22Rv1 (cell line): Measurements from ENCODE around the gene CD34.

Experiments used
- H3K27ac ChIP-seq: fragments of 450-650 bp; 2 replicates; pipeline ENCODE4 v1.5.1; 2017
- ZFX ChIP-seq: fragments of 450-650 bp; IDR thresholded peaks from 2 replicates; pipeline ENCODE4 v1.6.1; 2017; ENCODE audit warnings: antibody characterized with exemption, borderline replicate concordance
- TF ChIP-seq, protein P1 (sequence below): fragments of 450-650 bp; IDR thresholded peaks from 2 replicates; pipeline ENCODE4 v1.5.1; 2017; ENCODE audit warnings: mild to moderate bottlenecking

CD34 gene

DNA sequence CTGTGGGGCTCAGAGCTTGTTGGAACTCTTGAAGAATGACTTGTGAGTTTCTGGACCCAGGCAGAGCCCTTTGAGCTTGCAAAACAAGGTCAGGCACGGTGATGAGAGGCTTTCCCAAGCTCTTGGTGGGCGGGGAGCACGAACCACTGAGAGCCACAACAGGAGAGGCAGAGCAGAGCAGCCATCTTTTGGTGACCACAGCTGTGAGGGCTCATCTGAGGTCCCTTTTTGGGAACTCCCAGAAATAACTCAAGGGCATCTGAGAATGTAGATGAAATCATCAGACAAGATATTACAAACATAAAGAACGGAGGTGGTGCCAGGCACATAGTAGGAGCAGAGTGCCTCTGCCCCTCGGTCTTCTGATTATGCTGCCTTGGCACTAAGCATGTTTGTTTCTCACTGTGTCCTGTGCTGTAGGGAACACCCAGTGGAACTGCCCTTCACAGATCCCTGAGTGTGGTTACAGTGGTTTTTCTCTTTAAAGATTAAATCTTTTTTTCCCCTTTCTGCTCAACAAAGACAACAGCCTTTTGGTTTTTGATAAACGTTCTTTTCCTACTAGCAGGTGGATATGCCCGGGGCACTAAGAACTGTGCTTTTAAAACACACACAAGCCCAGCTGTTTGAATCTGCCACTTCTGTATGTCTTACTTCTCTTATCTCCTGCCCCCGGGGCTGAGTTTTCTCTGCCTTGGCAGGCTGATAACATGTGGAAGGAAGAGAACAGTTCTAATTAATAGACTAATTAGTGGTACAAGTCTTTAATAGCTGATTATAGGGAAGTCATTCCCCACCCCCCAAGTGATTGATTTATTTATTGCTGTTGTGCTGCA lies 37.7 kb downstream of the CD34 start:
- no peak overlapping the region for H3K27ac ChIP-seq
- TF ChIP-seq, protein P1, sequence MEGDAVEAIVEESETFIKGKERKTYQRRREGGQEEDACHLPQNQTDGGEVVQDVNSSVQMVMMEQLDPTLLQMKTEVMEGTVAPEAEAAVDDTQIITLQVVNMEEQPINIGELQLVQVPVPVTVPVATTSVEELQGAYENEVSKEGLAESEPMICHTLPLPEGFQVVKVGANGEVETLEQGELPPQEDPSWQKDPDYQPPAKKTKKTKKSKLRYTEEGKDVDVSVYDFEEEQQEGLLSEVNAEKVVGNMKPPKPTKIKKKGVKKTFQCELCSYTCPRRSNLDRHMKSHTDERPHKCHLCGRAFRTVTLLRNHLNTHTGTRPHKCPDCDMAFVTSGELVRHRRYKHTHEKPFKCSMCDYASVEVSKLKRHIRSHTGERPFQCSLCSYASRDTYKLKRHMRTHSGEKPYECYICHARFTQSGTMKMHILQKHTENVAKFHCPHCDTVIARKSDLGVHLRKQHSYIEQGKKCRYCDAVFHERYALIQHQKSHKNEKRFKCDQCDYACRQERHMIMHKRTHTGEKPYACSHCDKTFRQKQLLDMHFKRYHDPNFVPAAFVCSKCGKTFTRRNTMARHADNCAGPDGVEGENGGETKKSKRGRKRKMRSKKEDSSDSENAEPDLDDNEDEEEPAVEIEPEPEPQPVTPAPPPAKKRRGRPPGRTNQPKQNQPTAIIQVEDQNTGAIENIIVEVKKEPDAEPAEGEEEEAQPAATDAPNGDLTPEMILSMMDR: no peak
- no peak for TF ChIP-seq ZFX

- H3K27ac ChIP-seq: no peak overlapping the region
These were observed 38.3 kb downstream of the CD34 start for GRCh38 chr1:207872621-207873020.

DNA sequence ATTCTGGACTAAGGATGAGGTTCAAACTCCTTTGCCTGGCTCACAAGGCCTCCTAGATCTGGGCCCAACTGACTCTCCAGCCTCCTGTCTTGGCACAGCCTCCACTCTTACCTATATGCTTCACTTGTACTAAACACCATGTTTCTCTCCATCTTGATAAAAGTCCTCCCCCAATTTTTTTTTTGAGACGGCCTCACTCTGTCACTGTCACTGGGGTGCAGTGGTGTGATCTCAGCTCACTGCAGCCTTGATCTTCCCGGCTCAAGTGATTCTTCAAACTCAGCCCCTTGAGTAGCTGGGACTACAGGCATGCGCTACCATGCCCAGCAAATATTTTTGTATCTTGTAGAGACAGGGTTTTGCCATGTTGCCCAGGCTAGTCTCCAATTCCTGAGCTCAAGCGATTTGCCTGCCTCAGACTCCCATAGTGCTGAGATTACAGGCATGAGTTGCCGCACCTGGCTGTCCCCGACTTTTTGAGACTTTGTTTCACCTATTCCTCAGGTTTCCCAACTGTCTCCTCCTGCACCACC lies 39.7 kb downstream of the CD34 start:
- TF ChIP-seq, protein P1: no peak
- no peak for TF ChIP-seq ZFX
- H3K27ac ChIP-seq: no peak overlapping the region

More at GRCh38 chr1:207872621-207873020, 38.3 kb downstream of the CD34 start:
- TF ChIP-seq ZFX: no peak
- TF ChIP-seq, protein P1: no peak

DNA sequence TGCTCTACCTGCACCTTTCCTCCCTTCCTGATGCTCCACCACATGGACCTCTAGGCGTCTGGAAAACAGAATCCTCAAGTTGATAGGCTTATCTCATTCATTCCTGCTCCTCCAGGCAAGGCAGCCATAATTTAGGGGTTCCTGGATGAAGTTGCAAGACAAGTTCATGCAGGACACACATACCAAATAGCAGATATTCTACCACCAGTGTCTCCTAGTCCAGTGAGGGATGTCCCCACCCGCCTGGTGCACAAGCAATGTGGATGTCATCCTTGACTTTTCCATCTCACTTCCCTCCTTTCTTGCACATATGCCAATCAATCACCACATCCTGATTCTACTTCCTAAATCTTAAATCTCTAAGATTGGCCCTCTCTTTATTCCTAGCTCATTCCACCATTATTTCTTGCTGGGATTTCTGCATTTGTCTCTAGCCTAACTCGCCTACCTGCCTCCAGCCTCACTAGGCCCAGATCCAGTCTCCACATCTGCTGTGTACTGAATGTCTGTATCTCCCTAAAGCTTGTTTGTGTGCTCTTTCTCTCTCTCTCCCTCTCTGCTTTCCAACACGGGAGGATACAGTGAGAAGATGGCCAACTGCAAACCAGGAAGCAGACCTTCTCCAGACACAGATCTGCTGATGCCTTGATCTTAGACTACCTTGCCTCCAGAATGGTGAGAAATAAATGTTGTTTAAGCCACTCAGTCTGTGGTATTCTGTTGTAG lies 40.5 kb downstream of the CD34 start:
- H3K27ac ChIP-seq: no peak overlapping the region
- TF ChIP-seq ZFX: no peak
- TF ChIP-seq, protein P1: no peak

DNA sequence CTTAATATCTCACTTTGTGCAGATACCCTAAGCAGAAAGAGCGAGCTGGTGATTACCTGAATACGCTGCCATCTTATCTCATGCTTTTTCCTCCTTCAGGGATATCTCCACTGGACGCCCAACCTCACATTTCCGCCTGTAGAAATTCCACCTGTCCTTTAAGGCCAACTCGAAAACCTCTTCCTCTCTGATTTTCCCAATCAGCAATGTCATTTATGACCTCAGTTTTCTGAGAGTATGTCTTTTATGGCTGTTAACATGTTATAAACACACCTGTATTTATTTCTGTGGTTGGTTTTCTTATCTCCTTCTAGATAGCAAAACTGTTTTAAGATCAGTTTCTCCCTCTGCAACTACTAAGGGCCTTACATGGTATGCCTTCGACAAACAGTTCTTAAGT lies 41.1 kb downstream of the CD34 start:
- no peak overlapping the region for H3K27ac ChIP-seq
- TF ChIP-seq, protein P1: no peak
- TF ChIP-seq ZFX: no peak

DNA sequence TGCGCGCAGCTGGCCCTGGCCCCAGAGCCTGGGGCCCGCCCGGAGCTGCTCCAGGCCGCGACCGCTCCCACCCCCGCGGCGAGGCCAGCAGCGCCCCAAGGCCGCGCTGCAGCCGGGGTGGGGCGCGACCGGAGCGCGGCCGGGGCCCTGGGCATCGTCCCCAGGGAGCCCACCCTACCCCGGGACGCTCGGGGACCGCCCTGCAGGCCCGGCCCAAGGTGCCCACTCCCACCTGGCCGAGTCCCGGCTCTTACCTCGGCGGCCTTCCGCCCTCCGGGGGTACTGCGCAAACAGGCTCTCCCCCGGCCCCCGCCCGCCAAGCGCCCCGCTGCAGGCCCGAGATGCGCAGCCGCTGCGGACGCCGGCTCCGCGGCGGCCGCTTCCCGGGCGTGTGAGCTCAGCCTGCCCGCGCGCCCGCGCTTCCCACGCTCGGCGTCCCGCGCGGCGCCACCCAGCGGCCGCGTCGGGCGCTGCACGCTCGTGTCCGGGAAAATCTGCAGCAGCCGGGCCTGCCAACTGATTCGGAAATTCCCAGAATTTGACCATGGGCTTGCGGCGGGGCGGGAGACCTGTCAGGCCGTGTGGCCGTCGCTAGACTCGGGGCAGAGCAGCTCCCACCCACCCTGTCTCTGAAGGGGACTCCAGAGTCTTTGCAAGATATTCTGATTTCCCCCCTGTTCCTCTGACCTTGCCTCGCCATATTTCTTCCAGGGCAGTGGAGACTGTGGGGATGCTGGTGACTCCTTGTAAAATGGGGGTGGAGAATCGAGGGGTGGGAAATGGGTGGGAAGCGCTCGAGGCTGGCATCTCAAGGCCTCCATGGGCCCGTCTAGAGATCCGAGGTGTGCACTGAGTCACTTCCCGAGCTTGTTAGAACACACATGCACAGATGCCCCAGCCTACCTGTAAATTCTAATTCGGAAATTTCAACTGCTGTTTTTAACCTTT lies 41.9 kb downstream of the CD34 start:
- H3K27ac ChIP-seq: peak overlapping the region; percentile 95
- no peak for TF ChIP-seq ZFX
- TF ChIP-seq, protein P1: peak; percentile 100
